GM19455 (cell line): ENCODE measurements around the gene COL8A1.
"Not testable (repeated sequence)": the region's sequence is repeated elsewhere in the genome, so short reads cannot be mapped to it uniquely, and the experiment has no call there.

Source experiments
- ATAC-seq: cut with Tn5 transposase; IDR thresholded peaks from one replicate; pipeline ENCODE4 v1.9.1; 2021; ENCODE audit not compliant: unreplicated experiment

COL8A1 gene

GRCh38 chr3:99704417-99704816, 66.0 kb downstream of the COL8A1 start:
- ATAC-seq: no peak

- ATAC-seq: no peak
Measured at GRCh38 chr3:99706410-99706809, 68.0 kb downstream of the COL8A1 start.

- no peak for ATAC-seq
Measured at GRCh38 chr3:99708207-99708745, 69.9 kb downstream of the COL8A1 start.

- ATAC-seq: no peak
Measured at GRCh38 chr3:99709686-99710085, 71.3 kb downstream of the COL8A1 start.

- ATAC-seq: no peak
Measured at GRCh38 chr3:99710094-99710493, 71.7 kb downstream of the COL8A1 start.

GRCh38 chr3:99711351-99711750, 73.0 kb downstream of the COL8A1 start:
- no peak for ATAC-seq

- no peak for ATAC-seq
Measured at GRCh38 chr3:99712291-99712954, 74.0 kb downstream of the COL8A1 start.

- no peak for ATAC-seq
Measured at GRCh38 chr3:99713440-99713839, 75.0 kb downstream of the COL8A1 start.

GRCh38 chr3:99714146-99714545, 75.8 kb downstream of the COL8A1 start:
- no peak for ATAC-seq

GRCh38 chr3:99714575-99714974, 76.2 kb downstream of the COL8A1 start:
- no peak for ATAC-seq

GRCh38 chr3:99716463-99716995, 78.1 kb downstream of the COL8A1 start:
- ATAC-seq: no peak

- ATAC-seq: no peak
Measured at GRCh38 chr3:99720985-99721632, 82.7 kb downstream of the COL8A1 start.

GRCh38 chr3:99721633-99722007, 83.2 kb downstream of the COL8A1 start:
- ATAC-seq: no peak

- ATAC-seq: no peak
Measured at GRCh38 chr3:99724276-99724675, 85.9 kb downstream of the COL8A1 start.

GRCh38 chr3:99730870-99731269, 92.5 kb downstream of the COL8A1 start:
- no peak for ATAC-seq

GRCh38 chr3:99731499-99731898, 93.1 kb downstream of the COL8A1 start:
- ATAC-seq: no peak

- not testable (repeated sequence) for ATAC-seq
Measured at GRCh38 chr3:99740371-99740770, 102.0 kb downstream of the COL8A1 start.

GRCh38 chr3:99741588-99741987, 103.2 kb downstream of the COL8A1 start:
- ATAC-seq: no peak

GRCh38 chr3:99747915-99748314, 109.5 kb downstream of the COL8A1 start:
- no peak for ATAC-seq

- no peak for ATAC-seq
Measured at GRCh38 chr3:99751649-99752048, 113.3 kb downstream of the COL8A1 start.

- peak; percentile 88 for ATAC-seq
Measured at GRCh38 chr3:99753268-99753975, 115.0 kb downstream of the COL8A1 start.

GRCh38 chr3:99755831-99756230, 117.4 kb downstream of the COL8A1 start:
- ATAC-seq: no peak
